HG03439 (cell line): ENCODE results near the gene PDK2.

Experiments used
- ATAC-seq: cut with Tn5 transposase; IDR thresholded peaks from one replicate; pipeline ENCODE4 v1.9.1; 2021; ENCODE audit warnings: mild to moderate bottlenecking, moderate library complexity; ENCODE audit not compliant: unreplicated experiment

PDK2 gene

GRCh38 chr17:50099003-50099402, 3.9 kb downstream of the PDK2 start:
- ATAC-seq, result no peak

- ATAC-seq, result no peak
Observed at GRCh38 chr17:50100480-50100883, 5.3 kb downstream of the PDK2 start.

GRCh38 chr17:50100921-50101345, 5.8 kb downstream of the PDK2 start:
- ATAC-seq, result no peak

- ATAC-seq, result no peak
Observed at GRCh38 chr17:50101346-50102163, 6.4 kb downstream of the PDK2 start.

GRCh38 chr17:50102164-50102991, 7.2 kb downstream of the PDK2 start:
- ATAC-seq, result no peak

GRCh38 chr17:50103252-50103651, 8.1 kb downstream of the PDK2 start:
- no peak for ATAC-seq

- ATAC-seq, result no peak
Observed at GRCh38 chr17:50103941-50104340, 8.8 kb downstream of the PDK2 start.

- no peak for ATAC-seq
Observed at GRCh38 chr17:50105811-50106210, 10.7 kb downstream of the PDK2 start.

- ATAC-seq, result no peak
Observed at GRCh38 chr17:50106393-50107131, 11.4 kb downstream of the PDK2 start.

GRCh38 chr17:50107790-50108414, 12.8 kb downstream of the PDK2 start:
- no peak for ATAC-seq

GRCh38 chr17:50108556-50108955, 13.4 kb downstream of the PDK2 start:
- ATAC-seq, result no peak

GRCh38 chr17:50109207-50109606, 14.1 kb downstream of the PDK2 start:
- no peak for ATAC-seq

GRCh38 chr17:50109785-50110184, 14.6 kb downstream of the PDK2 start:
- no peak for ATAC-seq

- ATAC-seq, result no peak
Observed at GRCh38 chr17:50110591-50111349, 15.6 kb downstream of the PDK2 start.

- ATAC-seq, result no peak
Observed at GRCh38 chr17:50111673-50112655, 16.8 kb downstream of the PDK2 start.

- ATAC-seq, result no peak
Observed at GRCh38 chr17:50112694-50113093, 17.5 kb downstream of the PDK2 start.

GRCh38 chr17:50113624-50114320, 18.6 kb downstream of the PDK2 start:
- no peak for ATAC-seq

- ATAC-seq, result no peak
Observed at GRCh38 chr17:50114401-50114800, 19.2 kb downstream of the PDK2 start.
